ENCODE results near the gene CLASP1. TPM values are rescaled to one million over a fixed set of nuclear protein-coding genes. Genes with fewer than 3 reads are reported as not detected.

The CLASP1 gene
- total RNA-seq, 2 donors from 2014 or later, result 87.0 to 88.3 TPM

- no peak overlapping the region for H3K4me3 Mint-ChIP-seq
- Histone ChIP-seq H3K27ac (ENCODE audit: low read depth, low read length) (no peak overlapping the region), H3K9ac (ENCODE audit: extremely low read depth, low read length, poor library complexity, severe bottlenecking) (no peak overlapping the region), H3K9me3 (ENCODE audit: control insufficient read depth, low read length) (no peaks in the 10 kb centered on the region), H3K27me3 (ENCODE audit: control insufficient read depth, insufficient read depth, low read length, poor library complexity, severe bottlenecking) (no peaks in the 10 kb centered on the region), H3K36me3 (ENCODE audit: control insufficient read depth, insufficient read depth, low read length) (peaks cover 6% of the 10 kb centered on the region), H3K4me1 (ENCODE audit: control insufficient read depth, insufficient read depth, low read length) (peaks cover 14% of the 10 kb centered on the region), H3K4me3 (ENCODE audit: low read length) (no peak overlapping the region)
- no peaks in the 10 kb centered on the region for H3K9me3 Mint-ChIP-seq
- no peak for DNase-seq
- no peak overlapping the region for H3K27ac Mint-ChIP-seq
- TF ChIP-seq, protein P1, sequence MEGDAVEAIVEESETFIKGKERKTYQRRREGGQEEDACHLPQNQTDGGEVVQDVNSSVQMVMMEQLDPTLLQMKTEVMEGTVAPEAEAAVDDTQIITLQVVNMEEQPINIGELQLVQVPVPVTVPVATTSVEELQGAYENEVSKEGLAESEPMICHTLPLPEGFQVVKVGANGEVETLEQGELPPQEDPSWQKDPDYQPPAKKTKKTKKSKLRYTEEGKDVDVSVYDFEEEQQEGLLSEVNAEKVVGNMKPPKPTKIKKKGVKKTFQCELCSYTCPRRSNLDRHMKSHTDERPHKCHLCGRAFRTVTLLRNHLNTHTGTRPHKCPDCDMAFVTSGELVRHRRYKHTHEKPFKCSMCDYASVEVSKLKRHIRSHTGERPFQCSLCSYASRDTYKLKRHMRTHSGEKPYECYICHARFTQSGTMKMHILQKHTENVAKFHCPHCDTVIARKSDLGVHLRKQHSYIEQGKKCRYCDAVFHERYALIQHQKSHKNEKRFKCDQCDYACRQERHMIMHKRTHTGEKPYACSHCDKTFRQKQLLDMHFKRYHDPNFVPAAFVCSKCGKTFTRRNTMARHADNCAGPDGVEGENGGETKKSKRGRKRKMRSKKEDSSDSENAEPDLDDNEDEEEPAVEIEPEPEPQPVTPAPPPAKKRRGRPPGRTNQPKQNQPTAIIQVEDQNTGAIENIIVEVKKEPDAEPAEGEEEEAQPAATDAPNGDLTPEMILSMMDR (conservative IDR thresholded peaks at IDR 0.05), result no peak
- H3K27me3 Mint-ChIP-seq (ENCODE audit: insufficient read depth), result no peaks in the 10 kb centered on the region
- peaks cover 37% of the 10 kb centered on the region for H3K4me1 Mint-ChIP-seq
- H3K36me3 Mint-ChIP-seq (ENCODE audit: low read depth), result peaks cover 12% of the 10 kb centered on the region
- 60 to 67% methylated on average over 1 to 2 of the region's 2 CpGs for WGBS, 2 experiments (ENCODE audit: insufficient coverage in 1 of 2, insufficient read length in 1 of 2)
Measured at GRCh38 chr2:121570667-121571055, 78.6 kb downstream of the CLASP1 start.

DNA sequence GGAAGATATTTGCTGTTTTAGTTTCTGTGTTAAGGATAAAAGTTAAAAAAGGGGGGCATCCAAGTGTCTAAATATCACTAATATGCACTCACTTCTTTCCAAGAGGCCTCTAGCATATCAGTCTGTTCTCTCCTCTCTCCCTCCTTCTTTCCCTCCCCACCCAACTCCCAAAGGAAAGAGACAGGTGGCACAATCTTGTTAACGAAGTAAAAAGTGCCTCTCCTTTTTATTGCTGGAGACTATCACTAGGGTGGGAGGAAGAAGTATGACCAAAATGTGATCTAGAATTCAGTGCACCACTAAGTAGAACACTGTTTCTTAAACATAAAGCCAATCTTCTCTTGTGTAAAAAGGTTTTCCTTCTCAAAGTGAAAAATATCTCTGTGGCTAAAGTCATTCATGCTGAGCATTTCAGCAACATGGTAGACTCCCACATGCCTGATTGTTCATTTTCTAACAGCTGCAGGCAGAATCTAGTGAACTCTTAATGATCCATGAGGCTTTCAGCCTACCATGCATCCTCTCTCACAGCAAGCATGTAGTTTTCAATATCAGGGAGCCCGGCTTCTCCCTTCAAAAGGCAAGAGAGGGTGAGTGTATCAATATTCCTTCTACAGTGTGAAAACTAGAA lies 79.1 kb downstream of the CLASP1 start:
- Histone ChIP-seq H3K9me3 (ENCODE audit: control insufficient read depth, low read length) (no peaks in the 10 kb centered on the region), H3K9ac (ENCODE audit: extremely low read depth, low read length, poor library complexity, severe bottlenecking) (no peak overlapping the region), H3K4me3 (ENCODE audit: low read length) (no peak overlapping the region), H3K36me3 (ENCODE audit: control insufficient read depth, insufficient read depth, low read length) (peaks cover 6% of the 10 kb centered on the region), H3K27me3 (ENCODE audit: control insufficient read depth, insufficient read depth, low read length, poor library complexity, severe bottlenecking) (no peaks in the 10 kb centered on the region), H3K4me1 (ENCODE audit: control insufficient read depth, insufficient read depth, low read length) (peaks cover 14% of the 10 kb centered on the region), H3K27ac (ENCODE audit: low read depth, low read length) (no peak overlapping the region)
- no peak for DNase-seq
- TF ChIP-seq, protein P1 (conservative IDR thresholded peaks at IDR 0.05), result no peak
- H3K9me3 Mint-ChIP-seq, result no peaks in the 10 kb centered on the region
- H3K4me3 Mint-ChIP-seq, result no peak overlapping the region
- peaks cover 39% of the 10 kb centered on the region for H3K4me1 Mint-ChIP-seq
- 68% methylated on average over 2 of the region's 2 CpGs; no CpG with 5 or more reads in 1 of the 2 experiments for WGBS, 2 experiments (ENCODE audit: insufficient coverage in 1 of 2, insufficient read length in 1 of 2)
- peaks cover 13% of the 10 kb centered on the region for H3K36me3 Mint-ChIP-seq (ENCODE audit: low read depth)
- no peaks in the 10 kb centered on the region for H3K27me3 Mint-ChIP-seq (ENCODE audit: insufficient read depth)
- H3K27ac Mint-ChIP-seq, result no peak overlapping the region

DNA sequence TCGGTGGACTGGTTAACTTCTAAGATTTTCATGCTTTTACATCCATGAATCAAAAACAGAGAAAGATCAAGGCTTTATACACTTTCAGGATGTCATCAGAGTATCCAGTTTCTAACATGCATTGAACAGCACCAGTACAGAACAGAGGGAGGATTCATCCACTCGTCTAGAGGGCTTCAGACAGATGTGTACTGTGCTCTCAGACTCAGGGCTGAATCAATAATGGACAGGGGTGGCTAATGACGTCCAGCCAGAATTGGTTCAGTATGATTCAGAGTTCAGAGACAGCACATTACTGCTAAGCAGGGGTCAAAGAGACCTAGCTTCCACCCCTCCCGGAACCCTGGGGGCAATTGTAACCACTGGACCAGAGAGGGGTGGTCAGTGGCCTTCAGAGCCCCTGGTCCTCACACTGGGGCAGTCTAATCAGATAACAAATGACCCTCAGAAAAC lies 81.3 kb downstream of the CLASP1 start:
- H3K9me3 ChIP-seq (ENCODE audit: control insufficient read depth, low read length), result peaks cover 15% of the 10 kb centered on the region
- TF ChIP-seq, protein P1 (conservative IDR thresholded peaks at IDR 0.05), result no peak
- Mint-ChIP-seq H3K9me3 (peaks cover 15% of the 10 kb centered on the region), H3K27me3 (ENCODE audit: insufficient read depth) (no peaks in the 10 kb centered on the region), H3K27ac (no peak overlapping the region), H3K4me3 (no peak overlapping the region), H3K4me1 (peaks cover 39% of the 10 kb centered on the region), H3K36me3 (ENCODE audit: low read depth) (peaks cover 28% of the 10 kb centered on the region)
- DNase-seq, result no peak
- H3K4me1 ChIP-seq (ENCODE audit: control insufficient read depth, insufficient read depth, low read length), result peaks cover 14% of the 10 kb centered on the region
- H3K27ac ChIP-seq (ENCODE audit: low read depth, low read length), result no peak overlapping the region
- H3K9ac ChIP-seq (ENCODE audit: extremely low read depth, low read length, poor library complexity, severe bottlenecking), result no peak overlapping the region
- peaks cover 6% of the 10 kb centered on the region for H3K36me3 ChIP-seq (ENCODE audit: control insufficient read depth, insufficient read depth, low read length)
- no peaks in the 10 kb centered on the region for H3K27me3 ChIP-seq (ENCODE audit: control insufficient read depth, insufficient read depth, low read length, poor library complexity, severe bottlenecking)
- peak overlapping the region; percentile 34 for H3K4me3 ChIP-seq (ENCODE audit: low read length)
- WGBS, 2 experiments (ENCODE audit: insufficient coverage in 1 of 2, insufficient read length in 1 of 2), result 63 to 80% methylated on average over 2 to 4 of the region's 4 CpGs
